HG03439 (cell line): ENCODE results near the gene CBLL1.
A peak's percentile ranks its signal among the peaks of the same experiment; 100 is the strongest.

Source experiments
- ATAC-seq: cut with Tn5 transposase; IDR thresholded peaks from one replicate; pipeline ENCODE4 v1.9.1; 2021; ENCODE audit warnings: mild to moderate bottlenecking, moderate library complexity; ENCODE audit not compliant: unreplicated experiment

The CBLL1 gene, protein sequence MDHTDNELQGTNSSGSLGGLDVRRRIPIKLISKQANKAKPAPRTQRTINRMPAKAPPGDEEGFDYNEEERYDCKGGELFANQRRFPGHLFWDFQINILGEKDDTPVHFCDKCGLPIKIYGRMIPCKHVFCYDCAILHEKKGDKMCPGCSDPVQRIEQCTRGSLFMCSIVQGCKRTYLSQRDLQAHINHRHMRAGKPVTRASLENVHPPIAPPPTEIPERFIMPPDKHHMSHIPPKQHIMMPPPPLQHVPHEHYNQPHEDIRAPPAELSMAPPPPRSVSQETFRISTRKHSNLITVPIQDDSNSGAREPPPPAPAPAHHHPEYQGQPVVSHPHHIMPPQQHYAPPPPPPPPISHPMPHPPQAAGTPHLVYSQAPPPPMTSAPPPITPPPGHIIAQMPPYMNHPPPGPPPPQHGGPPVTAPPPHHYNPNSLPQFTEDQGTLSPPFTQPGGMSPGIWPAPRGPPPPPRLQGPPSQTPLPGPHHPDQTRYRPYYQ

DNA sequence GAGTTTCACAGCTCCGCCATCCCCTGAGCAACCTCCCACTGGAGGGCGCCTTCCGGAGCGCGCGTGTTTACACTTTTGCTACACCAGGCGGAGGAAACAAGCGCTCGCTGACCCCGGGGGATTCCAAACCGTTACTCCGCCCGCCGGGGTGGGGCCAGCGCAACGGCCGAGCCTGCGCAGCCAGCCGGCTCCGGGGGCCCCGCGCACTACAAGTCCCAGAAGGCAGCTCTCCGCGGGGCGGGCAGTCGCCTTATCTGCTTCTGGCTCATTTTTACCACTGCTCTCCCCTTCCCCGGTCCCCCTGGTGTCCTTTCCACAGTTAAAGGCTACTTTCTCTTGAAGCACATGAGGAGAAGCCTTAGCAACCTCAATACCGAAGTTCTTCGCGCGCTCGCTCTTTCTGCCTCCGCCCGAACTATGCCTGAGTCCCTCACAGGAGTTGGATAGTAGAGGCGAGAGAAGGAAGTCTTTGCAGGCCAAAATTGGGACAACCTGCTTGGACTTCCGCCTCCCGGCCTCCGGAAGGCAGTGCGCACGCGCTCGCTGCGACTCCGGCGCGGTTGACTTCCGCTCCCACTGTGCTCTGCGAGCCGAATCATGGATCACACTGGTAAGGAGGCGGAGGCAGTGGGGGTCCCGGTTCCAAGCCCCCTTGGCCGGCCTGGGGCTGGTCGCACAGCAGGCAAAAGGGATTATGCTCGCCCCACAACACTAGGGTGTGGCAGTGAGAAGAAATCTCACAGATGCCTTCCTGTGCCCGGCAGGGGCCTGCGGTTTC is at the start of gene CBLL1:
Gene CBLL1 (plus strand): TSS at position 576 of the 778 bp plus-strand sequence. CDS start 22 bp downstream, at position 598.
- peak; percentile 91 for ATAC-seq

- no peak for ATAC-seq
Observed at GRCh38 chr7:107694386-107694785, 49.6 kb upstream of the CBLL1 start.

- no peak for ATAC-seq
Observed at GRCh38 chr7:107696330-107696946, 47.5 kb upstream of the CBLL1 start.

DNA sequence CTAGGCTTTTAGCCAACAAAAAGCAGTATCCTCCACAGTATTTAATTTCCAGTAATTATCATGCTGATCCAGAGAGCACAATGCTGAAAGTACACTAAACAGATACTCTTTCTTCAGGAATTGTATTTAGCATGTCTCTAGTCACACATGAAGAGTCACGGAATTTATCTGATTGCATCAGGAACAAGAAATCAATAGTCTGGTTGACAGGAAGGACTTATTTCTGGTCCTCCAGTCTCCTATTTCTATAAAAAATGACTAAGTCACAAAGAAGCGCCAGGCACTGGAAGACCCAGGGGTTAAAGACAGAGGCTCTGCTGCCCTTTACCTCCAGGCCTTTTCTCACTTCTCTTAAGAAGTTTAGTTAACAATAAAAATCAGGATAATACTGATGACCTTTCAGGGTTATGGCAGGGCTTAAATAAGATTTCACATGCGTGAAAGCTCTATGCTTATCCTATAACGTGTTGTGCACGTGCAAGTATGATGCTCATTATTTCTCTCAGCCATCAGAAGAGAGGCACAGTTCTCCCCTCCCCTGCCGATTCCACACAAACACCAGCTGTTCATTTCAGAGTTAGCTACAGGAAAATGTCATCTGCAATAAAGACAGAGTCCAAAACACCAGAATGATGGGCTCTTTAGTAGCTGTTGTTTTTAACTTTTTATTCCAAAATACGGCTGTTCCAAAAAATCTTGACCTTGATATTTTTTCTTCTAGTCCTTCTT is 46.5 kb upstream of the CBLL1 start:
- no peak for ATAC-seq

GRCh38 chr7:107700570-107700969 is 43.4 kb upstream of the CBLL1 start:
- no peak for ATAC-seq

GRCh38 chr7:107701191-107701590 is 42.8 kb upstream of the CBLL1 start:
- ATAC-seq = no peak

DNA sequence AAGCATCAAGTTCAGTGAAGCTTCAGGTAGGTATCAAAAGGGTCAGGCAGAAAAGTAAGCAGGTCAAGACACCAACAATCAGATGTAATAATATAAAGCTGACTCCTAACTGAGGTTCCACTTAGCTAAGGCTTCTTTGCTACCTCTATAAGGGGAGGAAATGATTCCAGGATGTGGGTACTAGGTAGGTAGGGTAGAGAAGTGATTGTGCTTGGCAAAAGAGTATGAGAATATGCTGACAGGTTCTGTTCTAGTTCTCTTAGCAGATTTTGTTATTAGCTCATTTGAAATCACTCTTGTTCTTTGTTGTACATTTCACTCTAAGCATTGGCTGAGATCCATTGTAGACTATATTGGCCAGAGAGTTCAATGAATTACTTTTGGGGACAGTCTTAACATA is 40.7 kb upstream of the CBLL1 start:
- no peak for ATAC-seq

- no peak for ATAC-seq
Observed at GRCh38 chr7:107703872-107704271, 40.1 kb upstream of the CBLL1 start.

DNA sequence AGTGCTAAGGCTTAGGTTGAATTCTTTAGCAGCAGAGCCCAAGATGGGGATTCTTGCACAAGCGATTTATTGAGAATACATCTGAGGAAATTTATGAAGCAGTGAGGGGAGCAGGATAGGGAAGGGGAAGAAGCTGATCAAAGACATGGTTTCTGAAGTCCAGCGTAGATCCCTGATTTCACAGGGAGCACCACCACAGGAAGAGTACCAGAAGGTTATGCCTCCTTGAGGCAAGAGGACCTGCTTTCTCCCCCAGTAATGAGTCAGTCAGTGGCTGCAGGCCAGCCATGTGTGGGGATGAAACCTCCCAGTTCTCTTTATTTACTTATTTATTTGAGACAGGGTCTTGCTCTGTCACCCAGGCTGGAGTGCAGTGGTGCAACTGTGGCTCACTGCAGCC is 35.0 kb upstream of the CBLL1 start:
- no peak for ATAC-seq

DNA sequence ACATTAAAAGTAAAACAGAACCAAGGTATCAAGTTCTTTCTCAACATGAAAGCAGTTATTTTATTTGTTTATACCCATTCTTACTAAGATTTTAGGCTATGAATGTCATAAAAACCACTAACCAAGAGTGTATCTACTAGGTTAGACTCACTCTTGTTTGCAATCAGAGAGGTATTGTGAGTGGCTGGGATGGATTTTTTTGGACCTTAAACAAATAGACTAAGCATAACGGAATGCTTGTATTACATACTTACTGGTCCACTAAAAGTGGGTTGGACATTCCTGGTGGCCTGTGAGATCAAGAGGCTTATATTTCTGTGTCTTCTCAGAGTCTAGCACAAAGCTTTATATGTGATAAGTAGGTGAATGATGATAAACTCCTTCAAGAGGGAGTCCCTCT is 32.6 kb upstream of the CBLL1 start:
- no peak for ATAC-seq

DNA sequence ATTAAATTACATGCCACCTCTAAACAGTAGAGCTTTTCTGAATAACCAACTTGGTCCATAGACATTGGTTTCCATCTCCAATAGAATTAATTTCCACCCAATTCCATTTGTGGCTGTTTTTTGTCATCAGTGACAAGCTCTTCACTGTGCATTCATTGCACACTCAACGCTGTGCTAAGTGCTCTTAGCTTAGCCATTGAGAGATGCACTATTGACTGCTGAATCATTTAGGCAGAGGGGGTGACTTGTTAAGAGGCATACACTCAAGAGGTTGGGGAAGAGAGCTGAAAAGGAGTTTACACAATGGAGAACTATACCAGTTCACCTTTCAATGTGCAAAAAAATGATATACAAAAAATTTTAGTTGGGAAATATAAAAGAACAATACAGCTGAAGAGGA is 31.9 kb upstream of the CBLL1 start:
- no peak for ATAC-seq

GRCh38 chr7:107712896-107713295 is 31.0 kb upstream of the CBLL1 start:
- no peak for ATAC-seq

GRCh38 chr7:107715531-107715930 is 28.4 kb upstream of the CBLL1 start:
- no peak for ATAC-seq

- ATAC-seq = no peak
Observed at GRCh38 chr7:107718456-107719193, 25.3 kb upstream of the CBLL1 start.

DNA sequence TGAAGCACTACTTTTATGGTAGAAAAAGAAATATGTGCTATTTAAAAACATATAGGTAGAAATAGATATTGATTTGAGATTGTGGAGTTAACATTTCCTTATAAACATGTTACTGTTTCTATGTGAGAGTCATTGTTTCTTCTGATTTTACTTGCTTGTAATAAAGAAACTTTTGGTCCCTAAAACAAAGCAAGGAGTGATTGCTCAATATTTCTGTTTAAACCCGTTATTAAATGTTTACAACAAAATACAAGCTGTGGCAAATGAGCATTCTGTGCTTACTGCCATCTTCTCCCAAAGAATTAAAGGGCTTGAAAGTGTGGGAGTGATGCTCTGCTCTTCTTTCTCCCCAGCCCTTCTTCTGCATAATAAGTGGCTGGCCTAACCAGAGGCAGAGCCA is 22.7 kb upstream of the CBLL1 start:
- no peak for ATAC-seq

DNA sequence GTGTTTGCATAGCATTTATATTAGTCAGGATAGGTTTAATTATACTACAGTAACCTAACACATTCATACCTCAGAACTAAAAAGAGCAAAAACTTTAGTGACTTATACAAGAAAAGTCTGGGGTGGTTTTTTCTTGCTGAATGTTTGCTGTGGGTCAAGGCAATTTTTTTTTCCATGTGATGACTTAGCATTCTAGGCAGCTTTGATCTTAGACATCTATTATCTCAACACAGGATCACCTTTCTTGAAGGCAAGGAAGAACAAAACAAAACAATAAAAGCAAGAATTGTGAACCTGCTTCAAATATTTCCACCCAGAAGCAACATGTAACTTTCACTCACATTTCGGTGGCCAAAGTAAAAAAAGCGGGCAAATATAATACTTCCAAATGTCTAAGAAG is 20.7 kb upstream of the CBLL1 start:
- ATAC-seq = no peak

DNA sequence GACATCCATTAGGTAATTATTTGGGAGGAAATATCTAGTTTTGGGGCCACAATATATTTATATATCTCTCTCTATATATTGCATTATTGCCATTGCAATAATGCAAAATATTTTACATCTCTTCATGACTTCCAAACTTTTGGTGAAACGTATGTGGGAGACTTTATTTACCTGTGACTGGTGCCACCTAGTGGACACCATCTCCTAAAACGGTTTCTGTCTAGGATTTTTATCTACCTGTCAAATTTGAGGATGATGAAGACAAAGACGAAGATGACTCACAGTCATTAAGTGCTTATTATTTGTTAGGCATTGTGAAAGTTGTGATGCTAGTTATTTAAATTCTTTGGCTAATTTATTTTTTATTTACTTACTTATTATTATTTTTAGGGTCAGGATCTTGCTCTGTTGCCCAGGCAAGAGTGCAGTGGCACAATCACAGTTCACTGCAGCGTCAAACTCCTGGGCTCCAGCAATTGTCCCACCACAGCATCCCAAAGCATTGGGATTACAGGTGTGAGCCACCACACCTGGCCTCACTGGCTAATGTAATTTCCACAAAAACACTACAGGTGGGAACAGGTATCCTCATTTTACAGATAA is 18.7 kb upstream of the CBLL1 start:
- ATAC-seq = no peak

- ATAC-seq = no peak
Observed at GRCh38 chr7:107726356-107727130, 17.4 kb upstream of the CBLL1 start.

- ATAC-seq = no peak
Observed at GRCh38 chr7:107728276-107728675, 15.7 kb upstream of the CBLL1 start.
